Left ventricle myocardium inferior (tissue), 1 donor: ENCODE measurements around the gene CCIN. TPM values are rescaled to one million over a fixed set of nuclear protein-coding genes. Genes with fewer than 3 reads are reported as not detected.
"Not testable (repeated sequence)": the region's sequence is repeated elsewhere in the genome, so short reads cannot be mapped to it uniquely, and the experiment has no call there.

Experiments
- DNase-seq: peaks from one replicate; pipeline ENCODE4 v3.0.0-alpha.2; 2020
- H3K27ac ChIP-seq: fragments of 200-600 bp; replicated peaks from 2 replicates; pipeline ENCODE4 v1.8.0; 2021
- H3K27me3 ChIP-seq: fragments of 200-600 bp; 2 replicates; pipeline ENCODE4 v1.8.0; 2021; ENCODE audit warnings: low read depth
- H3K36me3 ChIP-seq: fragments of 200-600 bp; 2 replicates; pipeline ENCODE4 v1.8.0; 2021
- H3K4me1 ChIP-seq: fragments of 200-600 bp; 2 replicates; pipeline ENCODE4 v1.8.0; 2021
- H3K4me3 ChIP-seq: fragments of 200-600 bp; 2 replicates; pipeline ENCODE4 v1.8.0; 2021; ENCODE audit warnings: mild to moderate bottlenecking, moderate library complexity
- H3K9me3 ChIP-seq: fragments of 200-600 bp; replicated peaks from 2 replicates; pipeline ENCODE4 v1.8.0; 2021
- CTCF ChIP-seq: fragments of 200-600 bp; IDR thresholded peaks from 2 replicates; pipeline ENCODE4 v1.8.0; 2021; ENCODE audit warnings: antibody characterized with exemption, mild to moderate bottlenecking, borderline replicate concordance
- intact Hi-C: fragments of 100-400 bp; cut with micrococcal nuclease; formaldehyde crosslinking; loops from one replicate; pipeline ENCODE4 v1.11.0; 2022
- total RNA-seq: library from RNA; stranded (reverse); fragmentation: NEBNext Ultra II Directional; extraction: Animal tissue kit (Norgen Biotek cat#: 25700); gene quantifications from one replicate; pipeline ENCODE4 v1.2.1, GENCODE V29; 2021
- donor health status: DM: no; HTN: yes; CAD: no; lungs with severe emphysema.

Gene CCIN
- total RNA-seq, 1 donor from 2014 or later: not detected

DNA sequence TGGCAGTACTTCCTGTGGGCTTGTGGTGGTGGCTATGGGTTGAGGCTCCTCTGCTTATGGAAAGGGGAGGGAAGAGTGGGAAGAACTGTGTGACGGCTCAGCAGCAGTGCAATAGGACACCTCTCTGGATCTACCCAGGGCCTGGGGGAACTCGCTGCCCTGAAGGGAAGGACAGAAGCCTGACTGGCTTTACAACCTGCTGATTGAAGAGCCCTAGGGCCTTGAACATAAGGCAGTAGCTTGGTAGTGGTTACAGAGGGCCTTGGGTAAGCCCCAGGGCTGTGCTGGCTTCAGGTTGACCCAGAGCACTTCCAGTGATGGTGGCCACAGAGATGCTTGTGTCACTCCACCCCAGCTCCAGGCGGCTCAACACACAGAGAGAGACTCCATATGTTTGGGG is 5.5 kb downstream of the CCIN start:
- H3K27me3 ChIP-seq: peaks cover 11% of the 10 kb centered on the region
- H3K36me3 ChIP-seq: no peaks in the 10 kb centered on the region
- no peak overlapping the region for H3K4me3 ChIP-seq
- no peak for DNase-seq
- H3K4me1 ChIP-seq: no peaks in the 10 kb centered on the region
- no peak for TF ChIP-seq CTCF
- intact Hi-C loops: no loop called here
- H3K9me3 ChIP-seq: no peaks in the 10 kb centered on the region
- H3K27ac ChIP-seq: no peak overlapping the region

GRCh38 chr9:36175209-36175608 is 6.0 kb downstream of the CCIN start:
- intact Hi-C loops, H3K4me3 ChIP-seq, H3K36me3 ChIP-seq, H3K27ac ChIP-seq, H3K4me1 ChIP-seq, H3K9me3 ChIP-seq, DNase-seq: not testable (repeated sequence)
- H3K27me3 ChIP-seq: peaks cover 10% of the 10 kb centered on the region

GRCh38 chr9:36176496-36176895 is 7.3 kb downstream of the CCIN start:
- H3K27ac ChIP-seq, H3K36me3 ChIP-seq, H3K4me1 ChIP-seq, H3K9me3 ChIP-seq, H3K27me3 ChIP-seq, H3K4me3 ChIP-seq, intact Hi-C loops, DNase-seq: not testable (repeated sequence)

DNA sequence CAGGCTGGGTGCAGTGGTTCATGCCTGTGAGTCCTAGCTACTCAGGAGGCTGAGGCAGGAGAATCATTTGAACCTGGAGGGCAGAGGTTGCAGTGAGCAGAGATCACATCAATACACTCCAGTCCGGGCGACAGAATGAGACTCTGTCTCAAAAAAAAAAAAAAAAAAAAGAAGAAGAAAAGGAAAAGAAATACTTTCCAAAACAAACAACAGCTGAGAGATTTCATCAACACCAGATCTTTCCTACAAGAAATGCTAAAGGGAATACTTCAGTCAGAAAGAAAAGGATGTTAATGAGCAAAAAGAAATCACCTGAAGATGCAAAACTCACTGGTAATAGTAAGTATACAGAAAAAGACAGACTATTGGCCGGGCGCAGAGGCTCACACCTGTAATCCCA is 8.4 kb downstream of the CCIN start:
- H3K27me3 ChIP-seq: no peaks in the 10 kb centered on the region
- DNase-seq: no peak
- no peak for TF ChIP-seq CTCF
- H3K4me1 ChIP-seq: no peaks in the 10 kb centered on the region
- H3K9me3 ChIP-seq: no peaks in the 10 kb centered on the region
- H3K27ac ChIP-seq: no peak overlapping the region
- intact Hi-C loops: no loop called here
- H3K4me3 ChIP-seq: no peak overlapping the region
- no peaks in the 10 kb centered on the region for H3K36me3 ChIP-seq

- H3K9me3 ChIP-seq, DNase-seq, H3K4me1 ChIP-seq, H3K36me3 ChIP-seq, H3K27ac ChIP-seq, H3K27me3 ChIP-seq, H3K4me3 ChIP-seq, intact Hi-C loops: not testable (repeated sequence)
Observed at GRCh38 chr9:36180243-36180642, 11.1 kb downstream of the CCIN start.

DNA sequence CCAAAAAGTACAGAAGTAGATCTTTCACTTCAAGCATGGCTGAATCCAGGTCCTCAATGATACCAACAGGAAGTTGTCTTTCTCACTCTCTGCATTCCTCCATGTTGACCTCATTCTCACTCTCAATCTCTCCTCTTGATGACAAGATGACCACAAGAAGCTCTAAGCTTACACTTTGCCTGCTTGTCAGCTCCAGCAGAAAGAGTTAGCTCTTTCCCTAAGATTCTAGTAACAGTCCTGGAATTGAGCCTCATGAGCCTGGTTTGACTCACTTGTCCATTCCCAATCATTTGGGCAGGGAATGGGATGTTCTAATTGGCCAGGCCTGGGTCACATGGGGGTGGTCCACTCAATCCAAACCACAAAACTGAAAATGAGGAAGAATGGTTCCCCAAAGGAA is 18.2 kb downstream of the CCIN start:
- Histone ChIP-seq H3K27me3 (no peaks in the 10 kb centered on the region), H3K4me3 (no peak overlapping the region), H3K36me3 (no peaks in the 10 kb centered on the region), H3K27ac (no peak overlapping the region), H3K9me3 (no peaks in the 10 kb centered on the region), H3K4me1 (peaks cover 25% of the 10 kb centered on the region)
- DNase-seq: no peak
- no peak for TF ChIP-seq CTCF
- intact Hi-C loops: no loop called here

- Histone ChIP-seq H3K36me3 (no peaks in the 10 kb centered on the region), H3K9me3 (no peaks in the 10 kb centered on the region), H3K27me3 (no peaks in the 10 kb centered on the region), H3K4me3 (no peak overlapping the region), H3K27ac (no peak overlapping the region), H3K4me1 (peaks cover 33% of the 10 kb centered on the region)
- intact Hi-C loops: no loop called here
- no peak for TF ChIP-seq CTCF
- DNase-seq: no peak
Observed at GRCh38 chr9:36188212-36188611, 19.0 kb downstream of the CCIN start.
